SK-MEL-5 (cell line): Measurements from ENCODE around the gene KIF6. TPM values are rescaled to one million over a fixed set of nuclear protein-coding genes. Genes with fewer than 3 reads are reported as not detected.
"Not testable (repeated sequence)": the region's sequence is repeated elsewhere in the genome, so short reads cannot be mapped to it uniquely, and the experiment has no call there.

Experiments used
- DNase-seq: peaks from one replicate; pipeline ENCODE4 v3.0.0-alpha.2; 2016; ENCODE audit warnings: low read depth, low spot score
- in situ Hi-C: cut with HindIII; loops from 2 replicates; pipeline ENCODE4 v1.10.0; 2016; ENCODE audit warnings: low sequenced_read_pairs, high pct_unique_total_duplicates, low pct_unique_long_range_greater_than_20kb
- total RNA-seq: library from RNA; depleted of rRNA; stranded (reverse); fragments of >200 nt; shearing (Covaris generic); gene quantifications from 2 replicates; pipeline ENCODE4 v1.2.3, GENCODE V29; 2014

KIF6 gene
- total RNA-seq, 1 experiment from 2014 or later, result 23.6 TPM

DNA sequence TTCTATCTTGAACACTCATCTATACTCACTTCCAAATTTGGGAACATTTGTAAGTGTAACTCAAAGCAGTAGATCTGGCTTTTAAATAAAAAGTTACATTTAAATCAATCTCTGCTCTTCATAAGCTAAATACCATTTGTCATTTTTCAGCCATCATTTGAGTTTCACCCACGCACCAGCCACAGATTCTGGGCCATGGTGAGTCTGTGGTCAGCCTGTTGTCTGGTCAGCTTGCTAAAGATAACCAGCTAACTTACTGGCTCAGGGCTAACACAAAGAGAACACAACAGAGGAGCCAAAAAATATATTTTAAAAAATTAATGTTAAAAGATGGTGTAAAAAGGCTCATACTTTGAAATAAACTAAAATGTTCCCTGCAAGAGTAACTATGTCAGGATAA is 181.3 kb downstream of the KIF6 start:
- in situ Hi-C loops, result no loop called here
- no peak for DNase-seq

DNA sequence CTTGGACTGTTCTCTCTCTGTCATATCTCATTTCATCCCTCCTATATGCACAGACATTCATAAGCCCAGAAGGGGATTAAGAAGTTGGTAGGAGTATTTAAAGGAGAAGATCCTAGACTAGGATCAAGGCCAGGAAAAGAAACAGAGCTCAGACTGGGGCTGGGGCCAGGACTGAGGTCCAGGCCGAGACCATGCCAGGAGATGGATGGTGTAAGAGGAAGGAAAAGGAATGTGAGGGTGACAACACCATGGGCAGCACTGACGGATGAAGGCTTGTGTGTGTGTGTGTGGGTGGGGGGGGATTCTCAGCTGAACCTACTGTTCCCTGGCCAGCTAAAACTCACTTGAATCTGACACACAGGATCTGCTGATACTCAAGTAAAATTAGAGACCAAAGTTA is 182.1 kb downstream of the KIF6 start:
- DNase-seq, result no peak
- in situ Hi-C loops, result no loop called here

- in situ Hi-C loops, result no loop called here
Observed at GRCh38 chr6:39540454-39540853, 184.8 kb downstream of the KIF6 start.

GRCh38 chr6:39530201-39530759 is 194.9 kb downstream of the KIF6 start:
- in situ Hi-C loops, result no loop called here
- DNase-seq, result no peak

More at GRCh38 chr6:39540454-39540853, 184.8 kb downstream of the KIF6 start:
- DNase-seq, result no peak

GRCh38 chr6:39527792-39528564 is 197.2 kb downstream of the KIF6 start:
- no peak for DNase-seq
- in situ Hi-C loops, result no loop called here

- in situ Hi-C loops, result no loop called here
- DNase-seq, result no peak
Observed at GRCh38 chr6:39524007-39524406, 201.2 kb downstream of the KIF6 start.

GRCh38 chr6:39521958-39522357 is 203.2 kb downstream of the KIF6 start:
- in situ Hi-C loops, result no loop called here
- no peak for DNase-seq

DNA sequence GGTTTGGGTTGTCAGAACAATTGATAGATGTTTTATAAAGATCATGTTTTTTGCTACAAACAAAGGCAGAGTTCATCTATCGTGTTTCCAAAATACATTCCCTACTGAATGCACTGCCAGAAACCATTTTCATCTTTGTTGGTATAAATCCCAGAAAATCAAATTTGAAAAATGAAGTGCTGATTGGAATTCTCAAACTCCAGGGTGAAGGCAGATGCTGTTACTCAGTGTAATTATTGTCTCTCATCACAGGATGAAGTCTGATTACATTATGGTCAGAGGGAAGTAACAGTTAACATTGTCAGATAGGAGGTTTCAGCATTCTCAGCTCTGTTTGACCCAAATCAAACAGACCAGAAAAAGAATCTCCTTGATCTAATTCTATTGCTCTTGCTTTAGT is 204.3 kb downstream of the KIF6 start:
- no peak for DNase-seq
- in situ Hi-C loops, result no loop called here

- in situ Hi-C loops, result no loop called here
- DNase-seq, result no peak
Observed at GRCh38 chr6:39520411-39520810, 204.8 kb downstream of the KIF6 start.

DNA sequence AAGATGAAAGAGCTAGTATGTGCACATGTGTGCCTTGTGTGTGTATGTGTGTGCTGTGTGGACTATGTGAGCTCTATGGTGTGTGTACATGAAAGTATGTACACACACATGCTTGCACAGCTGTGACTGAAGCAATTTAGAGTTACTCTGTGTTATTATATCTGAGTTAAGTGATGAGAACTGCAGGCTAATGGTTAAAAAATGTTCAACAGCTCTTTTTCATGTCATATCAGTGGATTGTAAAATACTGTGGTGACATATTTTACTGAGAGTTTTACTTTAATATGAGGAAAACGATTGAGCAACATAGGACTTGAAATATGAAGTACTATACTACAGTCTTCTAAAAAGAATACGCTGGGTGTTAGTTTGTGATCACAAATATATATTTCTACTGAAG is 207.0 kb downstream of the KIF6 start:
- no peak for DNase-seq
- in situ Hi-C loops, result no loop called here

DNA sequence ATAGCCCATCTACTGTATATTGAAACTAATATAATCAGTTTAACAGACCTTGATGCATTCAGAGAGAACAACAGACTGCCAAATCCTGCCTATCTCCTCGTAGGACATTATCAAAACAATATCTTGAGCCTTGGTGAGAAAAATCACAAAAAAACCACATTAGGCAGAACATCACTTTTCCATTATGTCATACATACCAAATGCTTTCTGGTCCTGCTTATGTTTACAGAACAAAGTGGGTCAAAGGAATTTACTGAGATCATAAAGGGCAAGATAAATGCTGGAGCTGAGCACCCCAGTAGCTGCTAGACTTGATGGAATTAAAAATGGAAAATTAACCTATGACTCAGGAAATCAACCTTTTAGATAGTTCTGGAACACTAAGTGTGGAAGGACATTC is 207.5 kb downstream of the KIF6 start:
- no peak for DNase-seq
- in situ Hi-C loops, result no loop called here

DNA sequence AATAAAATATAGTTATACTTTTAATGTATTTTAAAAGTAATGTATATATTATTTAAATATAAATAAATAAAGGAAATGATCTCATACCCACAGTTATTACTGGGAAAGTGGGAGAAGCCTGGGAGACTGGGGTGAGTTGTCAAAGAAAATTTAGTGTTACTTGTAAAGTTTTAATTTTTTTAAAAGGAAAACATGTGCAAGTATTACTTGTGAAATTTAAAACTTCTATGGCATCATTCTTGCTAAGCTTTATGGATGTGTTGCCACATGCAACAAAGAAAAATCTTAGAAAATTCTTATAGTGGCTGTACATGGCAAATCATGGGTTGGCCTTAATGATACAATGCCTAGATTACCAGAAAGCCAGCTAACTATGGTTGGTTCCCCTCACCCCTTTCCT is 208.7 kb downstream of the KIF6 start:
- no peak for DNase-seq
- in situ Hi-C loops, result no loop called here

- DNase-seq, result no peak
- in situ Hi-C loops, result no loop called here
Observed at GRCh38 chr6:39515471-39515870, 209.7 kb downstream of the KIF6 start.

DNA sequence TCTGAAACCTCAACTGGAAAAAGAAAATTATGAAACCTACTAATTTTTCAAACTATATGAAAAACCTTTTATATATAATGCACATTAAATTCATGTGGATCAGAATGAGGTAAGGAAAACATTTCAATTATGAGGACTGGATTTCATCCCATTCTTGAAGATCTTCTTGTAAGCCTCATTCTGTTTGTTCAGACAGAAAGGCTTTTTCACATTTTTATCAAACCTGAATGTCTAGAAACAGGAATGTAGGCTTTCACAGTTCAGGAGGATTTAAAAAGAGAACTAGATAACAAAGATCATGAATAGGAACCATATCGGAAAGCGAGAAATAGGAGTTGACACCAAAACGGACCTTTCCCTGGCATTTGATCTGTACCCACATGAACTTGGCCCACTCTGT is 210.2 kb downstream of the KIF6 start:
- in situ Hi-C loops, result no loop called here
- DNase-seq, result no peak

GRCh38 chr6:39509831-39510230 is 215.4 kb downstream of the KIF6 start:
- in situ Hi-C loops, DNase-seq: not testable (repeated sequence)

GRCh38 chr6:39508515-39508914 is 216.7 kb downstream of the KIF6 start:
- in situ Hi-C loops, result no loop called here
- DNase-seq, result no peak

DNA sequence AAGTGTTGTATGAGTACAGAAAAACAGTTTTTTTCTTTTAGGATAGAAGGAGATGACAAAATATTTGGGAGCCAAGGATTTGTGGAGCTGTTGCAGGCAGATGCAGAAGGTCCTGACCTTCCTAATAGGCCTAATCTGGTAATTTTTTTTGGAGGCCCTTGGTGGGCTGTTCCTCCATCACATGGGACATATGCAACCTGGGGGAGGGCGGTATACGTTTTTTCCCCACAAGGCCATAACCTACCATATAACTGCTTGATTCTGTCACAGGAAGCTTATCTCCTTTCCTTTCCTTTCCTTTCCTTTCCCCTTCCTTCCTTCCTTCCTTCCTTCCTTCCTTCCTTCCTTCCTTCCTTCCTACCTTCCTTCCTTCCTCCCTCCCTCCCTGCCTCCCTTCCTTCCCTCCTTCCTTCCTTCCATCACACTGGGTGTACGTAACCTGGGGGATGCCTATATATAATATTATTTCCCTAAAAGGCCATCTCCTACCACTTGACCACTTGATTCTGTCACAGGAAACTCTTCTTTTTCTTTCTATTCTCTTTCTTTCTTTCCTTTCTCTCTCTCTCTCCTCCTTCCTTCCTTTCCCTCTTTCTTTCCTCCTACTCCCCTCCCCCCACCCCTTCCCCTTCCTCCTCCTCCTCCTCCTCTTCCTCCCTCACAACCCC is 217.7 kb downstream of the KIF6 start:
- in situ Hi-C loops, result no loop called here
- no peak for DNase-seq

- in situ Hi-C loops, DNase-seq: not testable (repeated sequence)
Observed at GRCh38 chr6:39502362-39502955, 222.7 kb downstream of the KIF6 start.

DNA sequence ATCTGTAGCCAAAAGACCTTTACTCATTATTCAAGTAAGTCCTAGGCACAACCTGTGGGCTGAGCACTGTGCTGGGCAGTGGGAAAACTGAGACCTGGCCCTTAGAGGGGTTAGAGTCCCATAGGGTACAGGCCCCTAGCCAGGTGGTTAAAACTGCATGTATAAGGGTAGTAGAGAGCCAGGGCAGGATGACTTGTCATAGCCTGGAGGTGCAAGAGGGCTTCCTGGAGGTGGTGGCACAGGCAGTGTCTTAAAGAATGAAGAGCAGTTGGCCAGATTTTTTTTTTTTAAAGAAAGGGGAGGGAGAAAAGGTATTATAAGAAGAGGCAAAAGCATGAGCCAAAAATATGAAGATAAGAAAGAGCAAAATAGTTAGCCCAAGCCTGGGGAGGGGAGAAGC is 226.2 kb downstream of the KIF6 start:
- in situ Hi-C loops, result no loop called here
- DNase-seq, result no peak
